Spleen (tissue), 11 donors: Measurements from ENCODE around the gene RYR2. TPM values are rescaled to one million over a fixed set of nuclear protein-coding genes. Genes with fewer than 3 reads are reported as not detected.

Source experiments
- DNase-seq: peaks from one replicate; pipeline ENCODE4 v3.0.0-alpha.2; 2020
- H3K27ac ChIP-seq, 8 donors: fragments of 200-600 bp; sonication (generic) in 7 of 8; 1 replicate in 4 of 8; 2 replicates in 4 of 8; pipeline versions ENCODE4 v1.5.0 to v1.8.0; 2016 to 2021; ENCODE audit warnings: inconsistent platforms in 4 of 8, mild to moderate bottlenecking in 4 of 8, moderate library complexity in 1 of 8
- H3K27me3 ChIP-seq, 7 donors: fragments of 200-600 bp; sonication (generic) in 6 of 7; replicated peaks in 1 of 7; 1 replicate in 4 of 7; 2 replicates in 3 of 7; pipeline versions ENCODE4 v1.5.0 to v1.8.0; 2016 to 2021; ENCODE audit warnings: inconsistent platforms in 3 of 7, mild to moderate bottlenecking in 1 of 7
- H3K36me3 ChIP-seq, 6 donors: fragments of 200-600 bp; sonication (generic) in 5 of 6; 1 replicate in 4 of 6; 2 replicates in 2 of 6; pipeline versions ENCODE4 v1.5.0 to v1.8.0; 2016 to 2021; ENCODE audit warnings: inconsistent platforms in 2 of 6
- H3K4me1 ChIP-seq, 6 donors: fragments of 200-600 bp; sonication (generic) in 5 of 6; 1 replicate in 3 of 6; 2 replicates in 3 of 6; pipeline versions ENCODE4 v1.5.0 to v1.8.0; 2016 to 2021; ENCODE audit warnings: inconsistent platforms in 3 of 6
- H3K4me3 ChIP-seq, 8 donors: fragments of 200-600 bp; sonication (generic) in 7 of 8; 1 replicate in 4 of 8; 2 replicates in 4 of 8; pipeline versions ENCODE4 v1.5.0 to v1.8.0; 2016 to 2021; ENCODE audit warnings: inconsistent platforms in 4 of 8, mild to moderate bottlenecking in 4 of 8, moderate library complexity in 2 of 8
- H3K9me3 ChIP-seq, 8 donors: fragments of 200-600 bp; sonication (generic) in 7 of 8; 1 replicate in 4 of 8; 2 replicates in 4 of 8; pipeline versions ENCODE4 v1.5.0 to v1.8.0; 2016 to 2021; ENCODE audit warnings: inconsistent platforms in 4 of 8
- POLR2A ChIP-seq, 3 donors: fragments of 450-650 bp; IDR thresholded peaks; one replicate each; pipeline ENCODE4 v1.5.1; 2017; ENCODE audit warnings: antibody characterized with exemption in 3 of 3, mild to moderate bottlenecking in 1 of 3
- POLR2AphosphoS5 ChIP-seq, 3 donors: sonication (generic); formaldehyde crosslinking; IDR thresholded peaks; one replicate each; pipeline ENCODE4 v1.5.1; 2017; ENCODE audit warnings: antibody characterized with exemption in 3 of 3
- WGBS, 5 donors: extraction: QIAGEN DNeasy Blood & Tissue Kit in 3 of 5; methylation state at CpG; one replicate each; pipeline versions ENCODE4 v1.1.5 to v1.1.7; 2013 to 2018; 5-methylcytosine and 5-hydroxymethylcytosine counted together
- intact Hi-C: fragments of 100-400 bp; cut with DNase I; formaldehyde crosslinking; loops from one replicate; pipeline ENCODE4 v1.15.0; 2023; ENCODE audit warnings: low total_unique reads
- polyA plus RNA-seq, 3 donors: library from polyadenylated mRNA; stranded (reverse); fragments of 200-250 nt; gene quantifications; one replicate each; pipeline ENCODE4 v1.2.1, GENCODE V29; 2013
- total RNA-seq, 7 donors: library from RNA; depleted of rRNA in 3 of 7; stranded (reverse); fragments of >200 nt in 3 of 7; fragmentation: NEBNext Ultra II Directional in 4 of 7; extraction: Animal tissue kit (Norgen Biotek cat#: 25700) in 4 of 7; gene quantifications; one replicate each; pipeline versions ENCODE4 v1.1.0 to v1.2.1, GENCODE V29; 2016 to 2021
- TF ChIP-seq, protein P1 (sequence below), 11 experiments: fragments of 200-600 bp in 7 of 11; fragments of 450-650 bp in 4 of 11; sonication (generic) in 4 of 11; IDR thresholded peaks in 8 of 11; conservative IDR thresholded peaks in 3 of 11; 1 replicate in 7 of 11; 2 replicates in 4 of 11; pipeline versions ENCODE4 v1.4.0 to v1.8.0; 2016 to 2021; ENCODE audit warnings: antibody characterized with exemption in 11 of 11, inconsistent platforms in 4 of 11, mild to moderate bottlenecking in 1 of 11
- donor health status: healthy with polysubstance abuse.
- donor health status: DM: no; HTN: no; CAD: no; lungs with moderate emphysema.
- donor health status: DM: no; HTN: no; CAD: no.
- donor health status: Bipolar disorder and iron deficiency.
- donor health status: healthy.
- donor health status: DM: no; HTN: no; CAD: no.
- donor health status: DM: yes; HTN: yes; CAD: no.

Gene RYR2
- total and polyA plus RNA-seq, 10 donors = 0.12 to 7.1 (median 3.7) TPM

DNA sequence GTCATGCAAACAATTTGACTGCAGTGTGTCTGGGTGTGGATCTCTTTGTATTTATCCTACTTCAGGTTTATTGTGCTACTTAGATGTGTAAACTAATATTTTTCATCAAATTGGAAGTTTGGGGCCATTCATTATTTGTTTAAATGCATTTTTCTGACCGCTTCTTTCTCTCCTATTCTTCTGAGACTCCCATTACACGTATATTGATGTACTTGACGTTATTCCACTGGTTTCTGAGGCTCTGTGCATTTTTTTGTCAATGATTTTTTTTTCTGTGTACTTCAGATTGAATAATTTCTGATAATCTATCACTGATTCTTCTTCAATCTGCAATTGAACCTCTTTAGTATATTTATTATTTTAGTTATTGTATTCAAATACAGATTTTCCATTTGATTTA is 276.8 kb downstream of the RYR2 start:
- Histone ChIP-seq H3K4me3 (no peak overlapping the region), H3K4me1 (no peaks in the 10 kb centered on the region), H3K27me3 (no peaks in the 10 kb centered on the region), H3K27ac (no peak overlapping the region), H3K36me3 (no peaks in the 10 kb centered on the region), H3K9me3 (peaks cover 0 to 15% (median 2%) of the 10 kb centered on the region in 8 donors)
- TF ChIP-seq POLR2AphosphoS5 (IDR thresholded peaks at IDR 0.05) (no peak), POLR2A (IDR thresholded peaks at IDR 0.05) (no peak)
- TF ChIP-seq, protein P1, sequence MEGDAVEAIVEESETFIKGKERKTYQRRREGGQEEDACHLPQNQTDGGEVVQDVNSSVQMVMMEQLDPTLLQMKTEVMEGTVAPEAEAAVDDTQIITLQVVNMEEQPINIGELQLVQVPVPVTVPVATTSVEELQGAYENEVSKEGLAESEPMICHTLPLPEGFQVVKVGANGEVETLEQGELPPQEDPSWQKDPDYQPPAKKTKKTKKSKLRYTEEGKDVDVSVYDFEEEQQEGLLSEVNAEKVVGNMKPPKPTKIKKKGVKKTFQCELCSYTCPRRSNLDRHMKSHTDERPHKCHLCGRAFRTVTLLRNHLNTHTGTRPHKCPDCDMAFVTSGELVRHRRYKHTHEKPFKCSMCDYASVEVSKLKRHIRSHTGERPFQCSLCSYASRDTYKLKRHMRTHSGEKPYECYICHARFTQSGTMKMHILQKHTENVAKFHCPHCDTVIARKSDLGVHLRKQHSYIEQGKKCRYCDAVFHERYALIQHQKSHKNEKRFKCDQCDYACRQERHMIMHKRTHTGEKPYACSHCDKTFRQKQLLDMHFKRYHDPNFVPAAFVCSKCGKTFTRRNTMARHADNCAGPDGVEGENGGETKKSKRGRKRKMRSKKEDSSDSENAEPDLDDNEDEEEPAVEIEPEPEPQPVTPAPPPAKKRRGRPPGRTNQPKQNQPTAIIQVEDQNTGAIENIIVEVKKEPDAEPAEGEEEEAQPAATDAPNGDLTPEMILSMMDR (IDR thresholded peaks at IDR 0.05 in 8 of 11, conservative IDR thresholded peaks at IDR 0.05 in 3 of 11) = no peak
- intact Hi-C loops = no loop called here
- DNase-seq = no peak
- 64 to 85% (median 72%) methylated on average over 3 of the region's 3 CpGs for WGBS, 5 donors

DNA sequence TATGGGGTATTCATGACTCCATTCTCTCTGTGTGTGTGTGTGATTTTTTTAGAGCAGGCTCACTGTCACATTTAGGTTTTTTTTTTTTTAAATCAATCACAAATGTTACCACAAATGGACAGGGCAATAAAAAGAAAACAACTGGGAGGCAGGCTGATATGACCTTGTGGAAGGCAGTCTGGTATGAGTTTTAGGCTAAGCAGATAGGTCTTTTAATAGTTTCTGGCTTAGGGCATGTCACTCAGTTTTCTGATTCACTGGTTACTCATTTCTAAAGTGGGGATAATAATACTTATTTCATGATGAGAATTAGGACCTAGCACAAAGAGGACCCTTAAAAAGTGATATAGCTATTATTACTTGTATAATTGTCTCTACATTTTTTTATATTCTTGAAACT is 278.9 kb downstream of the RYR2 start:
- TF ChIP-seq POLR2AphosphoS5 (IDR thresholded peaks at IDR 0.05) (no peak), POLR2A (IDR thresholded peaks at IDR 0.05) (no peak)
- TF ChIP-seq, protein P1 (IDR thresholded peaks at IDR 0.05 in 8 of 11, conservative IDR thresholded peaks at IDR 0.05 in 3 of 11) = no peak
- Histone ChIP-seq H3K27ac (no peak overlapping the region), H3K9me3 (peaks cover 0 to 15% (median 2%) of the 10 kb centered on the region in 8 donors), H3K36me3 (no peaks in the 10 kb centered on the region), H3K27me3 (no peaks in the 10 kb centered on the region), H3K4me3 (no peak overlapping the region), H3K4me1 (no peaks in the 10 kb centered on the region)
- no peak for DNase-seq
- intact Hi-C loops = no loop called here

DNA sequence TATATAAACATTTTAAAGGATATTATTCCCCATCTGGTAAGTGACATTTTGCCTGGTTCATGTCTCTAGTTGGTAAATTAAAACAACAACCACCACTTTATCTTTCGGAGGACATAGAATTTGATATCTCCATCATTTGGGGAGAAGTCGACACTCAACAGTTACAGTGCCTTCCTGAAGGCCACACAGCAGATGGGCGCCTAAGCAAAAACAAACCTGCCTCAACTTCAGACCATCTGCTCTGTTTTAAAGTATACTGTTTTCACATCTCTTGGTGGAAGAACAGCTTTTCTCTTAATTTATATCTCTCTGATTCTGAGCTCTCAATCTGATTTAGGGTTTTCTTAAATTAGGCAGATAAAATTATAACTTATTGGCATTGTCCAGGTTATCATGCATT is 282.2 kb downstream of the RYR2 start:
- intact Hi-C loops = no loop called here
- Histone ChIP-seq H3K4me3 (no peak overlapping the region), H3K27me3 (no peaks in the 10 kb centered on the region), H3K36me3 (no peaks in the 10 kb centered on the region), H3K27ac (no peak overlapping the region), H3K4me1 (no peaks in the 10 kb centered on the region), H3K9me3 (peaks cover 0 to 9% (median 2%) of the 10 kb centered on the region in 8 donors)
- TF ChIP-seq, protein P1 (IDR thresholded peaks at IDR 0.05 in 8 of 11, conservative IDR thresholded peaks at IDR 0.05 in 3 of 11) = no peak
- TF ChIP-seq POLR2A (IDR thresholded peaks at IDR 0.05) = no peak
- no peak for TF ChIP-seq POLR2AphosphoS5 (IDR thresholded peaks at IDR 0.05)
- 84 to 94% (median 87%) methylated on average over 3 of the region's 3 CpGs for WGBS, 5 donors
- DNase-seq = no peak

DNA sequence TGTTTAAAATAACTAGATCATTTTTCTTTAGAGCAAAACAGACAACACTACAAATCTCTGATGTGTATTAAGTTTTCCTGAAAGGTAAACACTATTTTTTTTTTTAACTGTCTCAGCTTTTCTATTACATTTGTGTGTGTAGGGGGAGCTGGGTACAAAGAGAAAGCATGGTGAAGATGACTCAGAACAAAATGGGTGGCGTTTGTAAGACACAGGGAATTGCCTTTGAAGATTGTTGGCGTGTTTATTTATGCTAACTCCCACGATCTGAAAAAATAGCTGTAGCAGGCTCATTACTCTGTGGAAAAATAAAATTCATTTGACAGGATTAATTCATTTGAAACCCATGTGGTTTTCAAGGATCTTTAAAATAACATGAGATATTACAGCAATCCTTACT is 285.1 kb downstream of the RYR2 start:
- H3K9me3 ChIP-seq = no peaks in the 10 kb centered on the region
- intact Hi-C loops = no loop called here
- no peak overlapping the region for H3K4me3 ChIP-seq
- H3K27ac ChIP-seq = no peak overlapping the region
- 52 to 71% (median 64%) methylated on average over 3 of the region's 3 CpGs for WGBS, 5 donors
- H3K27me3 ChIP-seq = no peaks in the 10 kb centered on the region
- TF ChIP-seq, protein P1 (IDR thresholded peaks at IDR 0.05 in 8 of 11, conservative IDR thresholded peaks at IDR 0.05 in 3 of 11) = no peak
- TF ChIP-seq POLR2AphosphoS5 (IDR thresholded peaks at IDR 0.05) (no peak), POLR2A (IDR thresholded peaks at IDR 0.05) (no peak)
- H3K36me3 ChIP-seq = no peaks in the 10 kb centered on the region
- DNase-seq = no peak
- H3K4me1 ChIP-seq = no peaks in the 10 kb centered on the region
